Measurements from ENCODE around the gene NFE2L1.

Gene NFE2L1

GRCh38 chr17:48002916-48003416 is 45.2 kb upstream of the NFE2L1 start:
- Histone ChIP-seq H3K4me3 (ENCODE audit: low read depth, low read length) (no peak overlapping the region), H3K36me3 (replicated peaks) (no peaks in the 10 kb centered on the region), H3K27me3 (replicated peaks) (no peaks in the 10 kb centered on the region), H3K27ac (peak overlapping the region; percentile 90)
- peak; percentile 21 for DNase-seq
- in situ Hi-C loops (cut with HindIII; ENCODE audit: low pct_ligation_motif_present, low sequenced_read_pairs), result no loop called here
- TF ChIP-seq CTCF (IDR thresholded peaks at IDR 0.05; ENCODE audit: low read depth, low read length, missing control alignments), result no peak

GRCh38 chr17:48003417-48004151 is 44.6 kb upstream of the NFE2L1 start:
- peak; percentile 20 for TF ChIP-seq CTCF (IDR thresholded peaks at IDR 0.05; ENCODE audit: low read depth, low read length, missing control alignments)
- H3K36me3 ChIP-seq (replicated peaks), result no peaks in the 10 kb centered on the region
- DNase-seq, result no peak
- H3K4me3 ChIP-seq (ENCODE audit: low read depth, low read length), result no peak overlapping the region
- no peaks in the 10 kb centered on the region for H3K27me3 ChIP-seq (replicated peaks)
- H3K27ac ChIP-seq, result peak overlapping the region; percentile 90
- in situ Hi-C loops (cut with HindIII; ENCODE audit: low pct_ligation_motif_present, low sequenced_read_pairs), result no loop called here

GRCh38 chr17:48004983-48005382 is 43.2 kb upstream of the NFE2L1 start:
- no peak for DNase-seq
- TF ChIP-seq CTCF (IDR thresholded peaks at IDR 0.05; ENCODE audit: low read depth, low read length, missing control alignments), result no peak
- Histone ChIP-seq H3K36me3 (replicated peaks) (no peaks in the 10 kb centered on the region), H3K4me3 (ENCODE audit: low read depth, low read length) (no peak overlapping the region), H3K27me3 (replicated peaks) (no peaks in the 10 kb centered on the region), H3K27ac (no peak overlapping the region)
- in situ Hi-C loops (cut with HindIII; ENCODE audit: low pct_ligation_motif_present, low sequenced_read_pairs), result no loop called here

- no peak overlapping the region for H3K4me3 ChIP-seq (ENCODE audit: low read depth, low read length)
- in situ Hi-C loops (cut with HindIII; ENCODE audit: low pct_ligation_motif_present, low sequenced_read_pairs), result no loop called here
- DNase-seq, result no peak
- H3K27me3 ChIP-seq (replicated peaks), result no peaks in the 10 kb centered on the region
- no peak for TF ChIP-seq CTCF (IDR thresholded peaks at IDR 0.05; ENCODE audit: low read depth, low read length, missing control alignments)
- no peak overlapping the region for H3K27ac ChIP-seq
- no peaks in the 10 kb centered on the region for H3K36me3 ChIP-seq (replicated peaks)
Measured at GRCh38 chr17:48006936-48007709, 41.0 kb upstream of the NFE2L1 start.

GRCh38 chr17:48010193-48010592 is 38.0 kb upstream of the NFE2L1 start:
- no peak overlapping the region for H3K4me3 ChIP-seq (ENCODE audit: low read depth, low read length)
- H3K27ac ChIP-seq, result no peak overlapping the region
- in situ Hi-C loops (cut with HindIII; ENCODE audit: low pct_ligation_motif_present, low sequenced_read_pairs), result no loop called here
- no peak for TF ChIP-seq CTCF (IDR thresholded peaks at IDR 0.05; ENCODE audit: low read depth, low read length, missing control alignments)
- H3K36me3 ChIP-seq (replicated peaks), result no peaks in the 10 kb centered on the region
- no peak for DNase-seq
- H3K27me3 ChIP-seq (replicated peaks), result no peaks in the 10 kb centered on the region
